Testis (tissue), 3 donors: ENCODE results near the gene COL15A1. TPM values are rescaled to one million over a fixed set of nuclear protein-coding genes. Genes with fewer than 3 reads are reported as not detected.
A peak's percentile ranks its signal among the peaks of the same experiment; 100 is the strongest.

Experiments used
- DNase-seq: peaks from one replicate; pipeline ENCODE4 v3.0.0-alpha.2; 2019
- H3K27ac ChIP-seq, 2 donors: fragments of 200-600 bp; sonication (generic); one replicate each; pipeline ENCODE4 v1.5.1; 2019
- H3K27me3 ChIP-seq: fragments of 200-600 bp; sonication (generic); one replicate; pipeline ENCODE4 v1.5.1; 2019
- H3K36me3 ChIP-seq: fragments of 200-600 bp; sonication (generic); one replicate; pipeline ENCODE4 v1.5.1; 2017; ENCODE audit warnings: low read depth; ENCODE audit errors: missing control alignments
- H3K4me1 ChIP-seq: fragments of 200-600 bp; sonication (generic); one replicate; pipeline ENCODE4 v1.5.1; 2019
- H3K4me3 ChIP-seq, 2 donors: fragments of 200-600 bp; sonication (generic); one replicate each; pipeline ENCODE4 v1.5.1; 2017 to 2019
- H3K9me3 ChIP-seq: fragments of 200-600 bp; sonication (generic); one replicate; pipeline ENCODE4 v1.5.1; 2017
- CTCF ChIP-seq, 3 experiments: fragments of 450-650 bp in 2 of 3; fragments of 200-600 bp in 1 of 3; sonication (generic) in 1 of 3; IDR thresholded peaks; one replicate each; pipeline ENCODE4 v1.5.1; 2016 to 2019; ENCODE audit warnings: antibody characterized with exemption in 3 of 3, mild to moderate bottlenecking in 2 of 3, moderate library complexity in 1 of 3
- POLR2A ChIP-seq: fragments of 450-650 bp; IDR thresholded peaks from one replicate; pipeline ENCODE4 v1.6.1; 2017; ENCODE audit warnings: antibody characterized with exemption, mild to moderate bottlenecking, moderate library complexity
- WGBS, 2 donors: methylation state at CpG; one replicate each; pipeline ENCODE4 v1.1.5; 2018; 5-methylcytosine and 5-hydroxymethylcytosine counted together
- intact Hi-C: fragments of 100-400 bp; cut with DNase I; formaldehyde crosslinking; loops from one replicate; pipeline ENCODE4 v1.15.1; 2023; ENCODE audit warnings: low total_unique reads
- polyA plus RNA-seq: library from polyadenylated mRNA; stranded (reverse); fragments of 350-450 nt; fragmentation: Illumina TruSeq; extraction: RNeasy Lipid Tissue Mini Kit (QIAGEN cat#74804); gene quantifications from one replicate; pipeline ENCODE4 v1.2.3, GENCODE V29; 2014; ENCODE audit warnings: low read depth, low replicate concordance; ENCODE audit not compliant: insufficient read depth
- total RNA-seq, 2 donors: library from RNA; depleted of rRNA; stranded (reverse); fragments of >200 nt; gene quantifications; one replicate each; pipeline ENCODE4 v1.2.3, GENCODE V29; 2016

COL15A1 gene
- total and polyA plus RNA-seq, 3 donors from 2014 or later: 37.2 to 55.5 (median 49.4) TPM

- Histone ChIP-seq H3K36me3 (no peaks in the 10 kb centered on the region), H3K9me3 (no peaks in the 10 kb centered on the region), H3K27me3 (no peaks in the 10 kb centered on the region), H3K4me1 (peaks cover 32% of the 10 kb centered on the region), H3K4me3 (no peak overlapping the region), H3K27ac (peak overlapping the region in 1 of 2 donors; percentile 41)
- no peak for DNase-seq
- 36 to 56% methylated on average over 5 of the region's 5 CpGs for WGBS, 2 donors
- intact Hi-C loops: no loop called here
- TF ChIP-seq POLR2A (no peak), CTCF (IDR thresholded peaks at IDR 0.05) (no peak)
Observed at GRCh38 chr9:98917746-98918487, 25.8 kb upstream of the COL15A1 start.

- no peak overlapping the region for H3K27ac ChIP-seq
- intact Hi-C loops: no loop called here
Observed at GRCh38 chr9:98921732-98922131, 22.0 kb upstream of the COL15A1 start.

GRCh38 chr9:98922721-98923435 is 20.8 kb upstream of the COL15A1 start:
- intact Hi-C loops: no loop called here
- no peaks in the 10 kb centered on the region for H3K9me3 ChIP-seq
- TF ChIP-seq POLR2A: no peak
- no peak for TF ChIP-seq CTCF (IDR thresholded peaks at IDR 0.05)
- H3K27ac ChIP-seq: peak overlapping the region in 1 of 2 donors; percentile 4
- H3K4me3 ChIP-seq: no peak overlapping the region
- WGBS, 2 donors: 68% methylated on average over 4 of the region's 4 CpGs
- peaks cover 25% of the 10 kb centered on the region for H3K4me1 ChIP-seq
- no peak for DNase-seq
- H3K36me3 ChIP-seq: no peaks in the 10 kb centered on the region
- no peaks in the 10 kb centered on the region for H3K27me3 ChIP-seq

More at GRCh38 chr9:98921732-98922131, 22.0 kb upstream of the COL15A1 start:
- 45 to 46% methylated on average over 1 of the region's 1 CpG for WGBS, 2 donors
- H3K9me3 ChIP-seq: no peaks in the 10 kb centered on the region
- H3K36me3 ChIP-seq: no peaks in the 10 kb centered on the region
- no peak overlapping the region for H3K4me3 ChIP-seq
- H3K27me3 ChIP-seq: no peaks in the 10 kb centered on the region
- peaks cover 34% of the 10 kb centered on the region for H3K4me1 ChIP-seq
- DNase-seq: no peak
- TF ChIP-seq CTCF (IDR thresholded peaks at IDR 0.05) (no peak), POLR2A (no peak)

- no peak for DNase-seq
- H3K27ac ChIP-seq: peak overlapping the region in 1 of 2 donors; percentile 4
- H3K4me3 ChIP-seq: no peak overlapping the region
- H3K4me1 ChIP-seq: peaks cover 19% of the 10 kb centered on the region
- intact Hi-C loops: no loop called here
- TF ChIP-seq POLR2A (no peak), CTCF (IDR thresholded peaks at IDR 0.05) (no peak)
- no peaks in the 10 kb centered on the region for H3K27me3 ChIP-seq
- H3K36me3 ChIP-seq: no peaks in the 10 kb centered on the region
- H3K9me3 ChIP-seq: no peaks in the 10 kb centered on the region
- WGBS, 2 donors: 64 to 72% methylated on average over 5 of the region's 5 CpGs
Observed at GRCh38 chr9:98923451-98924123, 20.1 kb upstream of the COL15A1 start.
